Neural progenitor cell (in vitro differentiated cells): ENCODE results near the gene RNF111. TPM values are rescaled to one million over a fixed set of nuclear protein-coding genes. Genes with fewer than 3 reads are reported as not detected.

ENCODE experiments used
- DNase-seq: peaks from one replicate; pipeline ENCODE4 v3.0.0-alpha.2; 2016; ENCODE audit warnings: low spot score
- H2AFZ ChIP-seq: fragments of 200-600 bp; sonication (generic); replicated peaks from 2 replicates; pipeline ENCODE4 v1.6.1; 2016; ENCODE audit warnings: antibody characterized with exemption
- H3F3A ChIP-seq: fragments of 200-600 bp; sonication (generic); 2 replicates; pipeline ENCODE4 v1.6.1; 2016; ENCODE audit warnings: antibody characterized with exemption, low read depth
- H3K27ac ChIP-seq: fragments of 200-600 bp; sonication (generic); 2 replicates; pipeline ENCODE4 v1.5.1; 2016; ENCODE audit warnings: mild to moderate bottlenecking
- H3K27me3 ChIP-seq: fragments of 200-600 bp; sonication (generic); 2 replicates; pipeline ENCODE4 v1.6.1; 2016; ENCODE audit warnings: mild to moderate bottlenecking, moderate library complexity
- H3K36me3 ChIP-seq: fragments of 200-600 bp; sonication (generic); 2 replicates; pipeline ENCODE4 v1.5.1; 2016
- H3K4me1 ChIP-seq: fragments of 200-600 bp; sonication (generic); 2 replicates; pipeline ENCODE4 v1.6.1; 2016; ENCODE audit warnings: mixed run types
- H3K4me2 ChIP-seq: fragments of 200-600 bp; sonication (generic); 2 replicates; pipeline ENCODE4 v1.6.1; 2016
- H3K4me3 ChIP-seq: fragments of 200-600 bp; sonication (generic); 2 replicates; pipeline ENCODE4 v1.5.1; 2016
- H3K79me2 ChIP-seq: fragments of 200-600 bp; sonication (generic); 2 replicates; pipeline ENCODE4 v1.6.1; 2016; ENCODE audit warnings: low read depth
- H3K9ac ChIP-seq: fragments of 200-600 bp; sonication (generic); 2 replicates; pipeline ENCODE4 v1.6.1; 2016
- H3K9me3 ChIP-seq: fragments of 200-600 bp; sonication (generic); 2 replicates; pipeline ENCODE4 v1.5.1; 2016; ENCODE audit warnings: low read depth
- H4K20me1 ChIP-seq: fragments of 200-600 bp; sonication (generic); 2 replicates; pipeline ENCODE4 v1.6.1; 2016; ENCODE audit warnings: low read depth
- H3K27ac Mint-ChIP-seq: 3 replicates; pipeline ENCODE4 v1.8.0; 2021; ENCODE audit warnings: mixed read lengths
- H3K27me3 Mint-ChIP-seq: 2 replicates; pipeline ENCODE4 v1.8.0; 2022; ENCODE audit warnings: low read depth, mild to moderate bottlenecking, inconsistent platforms, moderate library complexity, mixed read lengths; ENCODE audit not compliant: insufficient read depth
- H3K36me3 Mint-ChIP-seq: 3 replicates; pipeline ENCODE4 v1.8.0; 2021; ENCODE audit warnings: mixed read lengths
- H3K4me1 Mint-ChIP-seq: 3 replicates; pipeline ENCODE4 v1.8.0; 2021; ENCODE audit warnings: mixed read lengths
- H3K4me3 Mint-ChIP-seq: 3 replicates; pipeline ENCODE4 v1.8.0; 2021; ENCODE audit warnings: mild to moderate bottlenecking, moderate library complexity, mixed read lengths
- H3K9me3 Mint-ChIP-seq: 3 replicates; pipeline ENCODE4 v1.8.0; 2020; ENCODE audit warnings: mixed read lengths
- CTCF ChIP-seq: fragments of 200-600 bp; sonication (generic); IDR thresholded peaks from 2 replicates; pipeline ENCODE4 v1.5.1; 2017; ENCODE audit warnings: antibody characterized with exemption, mild to moderate bottlenecking
- EZH2 ChIP-seq: fragments of 200-600 bp; sonication (generic); IDR thresholded peaks from 2 replicates; pipeline ENCODE4 v1.6.1; 2017; ENCODE audit warnings: antibody characterized with exemption, mild to moderate bottlenecking, moderate library complexity
- EZH2phosphoT487 ChIP-seq: fragments of 200-600 bp; sonication (generic); IDR thresholded peaks from 2 replicates; pipeline ENCODE4 v1.6.1; 2017; ENCODE audit warnings: antibody characterized with exemption
- total RNA-seq: library from RNA; depleted of rRNA; stranded (reverse); fragments of >200 nt; gene quantifications from 2 replicates; pipeline ENCODE4 v1.2.3, GENCODE V29; 2015; ENCODE audit warnings: low replicate concordance

The RNF111 gene
- total RNA-seq, 1 donor from 2014 or later, result 32.3 TPM

GRCh38 chr15:59069430-59069829, 82.0 kb downstream of the RNF111 start:
- Mint-ChIP-seq H3K9me3 (peaks cover 9% of the 10 kb centered on the region), H3K4me3 (no peak overlapping the region), H3K27me3 (peaks cover 2% of the 10 kb centered on the region), H3K4me1 (no peaks in the 10 kb centered on the region), H3K36me3 (peaks cover 57% of the 10 kb centered on the region), H3K27ac (no peak overlapping the region)
- H3K4me1 ChIP-seq, result no peaks in the 10 kb centered on the region
- TF ChIP-seq CTCF (no peak), EZH2phosphoT487 (no peak)
- H3F3A ChIP-seq, result no peaks in the 10 kb centered on the region
- H3K36me3 ChIP-seq, result no peaks in the 10 kb centered on the region
- no peaks in the 10 kb centered on the region for H4K20me1 ChIP-seq
- H3K79me2 ChIP-seq, result no peaks in the 10 kb centered on the region
- no peak overlapping the region for H3K4me3 ChIP-seq
- H3K9me3 ChIP-seq, result no peaks in the 10 kb centered on the region
- no peak overlapping the region for H3K4me2 ChIP-seq
- H3K9ac ChIP-seq, result no peak overlapping the region
- no peaks in the 10 kb centered on the region for H3K27me3 ChIP-seq
- no peak for DNase-seq
- H2AFZ ChIP-seq, result no peak overlapping the region
- no peak overlapping the region for H3K27ac ChIP-seq

GRCh38 chr15:59074607-59075006, 87.1 kb downstream of the RNF111 start:
- no peak overlapping the region for H3K27ac Mint-ChIP-seq
- H3K36me3 Mint-ChIP-seq, result peaks cover 50% of the 10 kb centered on the region
- H3K27ac ChIP-seq, result no peak overlapping the region
- H3K9me3 ChIP-seq, result no peaks in the 10 kb centered on the region
- peaks cover 9% of the 10 kb centered on the region for H3K9me3 Mint-ChIP-seq
- H3K9ac ChIP-seq, result no peak overlapping the region
- H2AFZ ChIP-seq, result no peak overlapping the region
- no peaks in the 10 kb centered on the region for H3K4me1 ChIP-seq
- no peaks in the 10 kb centered on the region for H3K27me3 Mint-ChIP-seq
- DNase-seq, result no peak
- H3F3A ChIP-seq, result no peaks in the 10 kb centered on the region
- no peak overlapping the region for H3K4me3 ChIP-seq
- H3K36me3 ChIP-seq, result peaks cover 9% of the 10 kb centered on the region
- no peaks in the 10 kb centered on the region for H3K79me2 ChIP-seq
- TF ChIP-seq EZH2, result no peak
- no peak for TF ChIP-seq EZH2phosphoT487
- TF ChIP-seq CTCF, result no peak
- no peak overlapping the region for H3K4me3 Mint-ChIP-seq
- H3K27me3 ChIP-seq, result no peaks in the 10 kb centered on the region
- no peaks in the 10 kb centered on the region for H3K4me1 Mint-ChIP-seq
- no peaks in the 10 kb centered on the region for H4K20me1 ChIP-seq
- H3K4me2 ChIP-seq, result no peak overlapping the region

- Histone ChIP-seq H3K9me3 (no peaks in the 10 kb centered on the region), H3K79me2 (no peaks in the 10 kb centered on the region), H3K9ac (no peak overlapping the region), H3K4me2 (no peak overlapping the region), H3F3A (peaks cover 3% of the 10 kb centered on the region), H3K4me1 (no peaks in the 10 kb centered on the region), H3K4me3 (no peak overlapping the region), H3K27me3 (no peaks in the 10 kb centered on the region), H2AFZ (no peak overlapping the region), H3K36me3 (peaks cover 17% of the 10 kb centered on the region), H4K20me1 (no peaks in the 10 kb centered on the region), H3K27ac (no peak overlapping the region)
- Mint-ChIP-seq H3K27ac (no peak overlapping the region), H3K27me3 (no peaks in the 10 kb centered on the region), H3K9me3 (no peaks in the 10 kb centered on the region), H3K4me1 (no peaks in the 10 kb centered on the region), H3K4me3 (no peak overlapping the region), H3K36me3 (peaks cover 21% of the 10 kb centered on the region)
- no peak for TF ChIP-seq EZH2
- no peak for TF ChIP-seq EZH2phosphoT487
- no peak for TF ChIP-seq CTCF
- no peak for DNase-seq
These were observed 100.3 kb downstream of the RNF111 start for GRCh38 chr15:59087731-59088130.

- Histone ChIP-seq H3F3A (peaks cover 3% of the 10 kb centered on the region), H2AFZ (no peak overlapping the region), H3K36me3 (peaks cover 34% of the 10 kb centered on the region), H3K27ac (no peak overlapping the region), H3K27me3 (no peaks in the 10 kb centered on the region), H3K4me2 (no peak overlapping the region), H3K9me3 (no peaks in the 10 kb centered on the region), H3K4me1 (no peaks in the 10 kb centered on the region), H3K79me2 (no peaks in the 10 kb centered on the region), H3K9ac (no peak overlapping the region), H4K20me1 (no peaks in the 10 kb centered on the region), H3K4me3 (no peak overlapping the region)
- Mint-ChIP-seq H3K4me1 (no peaks in the 10 kb centered on the region), H3K36me3 (peaks cover 15% of the 10 kb centered on the region), H3K9me3 (no peaks in the 10 kb centered on the region), H3K27me3 (no peaks in the 10 kb centered on the region), H3K4me3 (no peak overlapping the region), H3K27ac (no peak overlapping the region)
- TF ChIP-seq EZH2phosphoT487 (no peak), EZH2 (no peak), CTCF (no peak)
- DNase-seq, result no peak
These were observed 106.6 kb downstream of the RNF111 start for GRCh38 chr15:59094077-59094476.
